HUDEP-2 (cell line): Measurements from ENCODE around the gene POLD4.

ENCODE experiments used
- DNase-seq, 76 experiments: peaks; one replicate each; lab custom pipeline; 2025; ENCODE audit not compliant: unreplicated experiment in 76 of 76; lab: John Stamatoyannopoulos, UW

POLD4 gene

GRCh38 chr11:67355023-67355793, 1.9 kb upstream of the POLD4 start:
- DNase-seq = no peak

GRCh38 chr11:67354075-67355022, 1.0 kb upstream of the POLD4 start:
- DNase-seq = peak in 27 of 76 experiments; percentile 5 to 61 (median 31)

GRCh38 chr11:67352546-67353316, 615 bp downstream of the POLD4 start:
- DNase-seq = peak in 12 of 76 experiments; percentile 33 to 60 (median 54)

DNA sequence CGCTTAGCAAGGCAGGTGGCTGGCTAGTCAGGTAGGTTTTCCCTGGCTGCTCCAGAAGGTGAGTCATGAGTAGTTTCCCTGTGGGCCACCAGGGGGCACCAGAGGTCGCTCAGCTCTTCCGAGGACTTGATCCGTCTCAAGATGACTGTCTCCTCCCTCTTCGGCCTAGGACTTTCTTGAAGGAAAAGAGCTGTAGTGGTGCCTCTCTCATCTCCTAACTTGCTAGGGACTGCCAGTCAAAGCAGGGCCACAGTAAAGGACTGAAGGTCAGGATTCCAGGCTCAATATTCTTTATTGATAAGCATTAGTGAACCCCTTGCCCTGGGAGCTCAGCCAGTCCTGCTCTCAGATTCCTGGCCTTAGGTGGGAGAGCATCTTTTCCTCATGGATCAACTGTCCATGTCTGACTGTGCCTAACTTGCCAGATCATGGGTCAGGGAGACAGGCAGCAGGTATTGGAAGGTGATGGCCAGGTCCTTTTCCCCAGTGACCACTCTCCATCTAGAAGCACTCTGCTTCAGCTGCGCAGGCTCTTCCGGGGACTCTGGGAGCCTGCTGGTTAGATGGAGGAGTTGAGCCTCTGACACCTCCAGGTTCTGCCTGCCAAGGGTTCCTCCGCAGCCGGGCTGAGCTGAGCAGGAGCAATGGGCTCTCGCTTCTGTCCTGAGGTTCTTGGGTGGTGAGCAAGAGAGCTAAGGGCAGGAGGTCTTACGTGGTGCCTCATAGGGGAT, 1.9 kb downstream of the POLD4 start:
- peak in 43 of 76 experiments; percentile 5 to 55 (median 29) for DNase-seq

GRCh38 chr11:67349928-67350465, 3.3 kb downstream of the POLD4 start:
- no peak for DNase-seq

GRCh38 chr11:67349457-67349856, 3.9 kb downstream of the POLD4 start:
- no peak for DNase-seq

- no peak for DNase-seq
Measured at GRCh38 chr11:67349036-67349435, 4.3 kb downstream of the POLD4 start.

DNA sequence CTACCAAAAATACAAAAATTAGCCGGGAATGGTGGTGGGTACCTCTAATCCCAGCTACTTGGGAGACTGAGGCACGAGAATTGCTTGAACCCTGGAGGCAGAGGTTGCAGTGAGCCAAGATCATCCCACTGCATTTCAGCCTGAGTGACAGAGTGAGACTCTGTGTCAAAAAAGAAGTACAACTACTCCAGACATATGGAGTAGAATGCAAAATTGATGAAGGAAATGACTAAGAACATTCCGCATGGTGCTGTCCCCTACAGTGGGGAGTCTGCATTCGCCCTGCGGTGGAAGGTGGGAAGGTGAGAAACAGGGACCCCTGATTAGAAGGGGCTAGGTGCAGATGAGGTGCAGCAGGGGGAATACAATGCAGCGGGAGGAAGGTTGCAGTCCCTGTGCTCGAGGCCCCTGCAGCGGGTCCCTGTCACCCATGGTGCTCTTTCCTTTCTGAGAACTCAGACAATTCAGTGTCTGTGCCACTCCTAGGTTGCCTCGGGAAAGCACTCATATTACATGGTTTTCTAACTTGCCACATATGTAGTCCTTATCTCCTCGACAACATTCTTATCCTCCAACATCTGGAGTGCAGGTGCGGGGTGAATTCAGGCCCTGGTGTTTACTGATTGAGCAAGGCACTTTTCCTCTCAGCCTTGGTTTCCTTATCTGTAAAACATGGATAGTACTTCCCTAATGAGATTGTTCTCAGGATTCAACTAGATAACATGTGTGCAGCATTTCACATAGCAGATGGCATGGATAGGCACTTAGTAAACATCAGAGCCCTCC, 5.2 kb downstream of the POLD4 start:
- peak in 23 of 76 experiments; percentile 6 to 63 (median 29) for DNase-seq

- peak in 3 of 76 experiments; percentile 10 to 23 (median 20) for DNase-seq
Measured at GRCh38 chr11:67345920-67346819, 7.2 kb downstream of the POLD4 start.

DNA sequence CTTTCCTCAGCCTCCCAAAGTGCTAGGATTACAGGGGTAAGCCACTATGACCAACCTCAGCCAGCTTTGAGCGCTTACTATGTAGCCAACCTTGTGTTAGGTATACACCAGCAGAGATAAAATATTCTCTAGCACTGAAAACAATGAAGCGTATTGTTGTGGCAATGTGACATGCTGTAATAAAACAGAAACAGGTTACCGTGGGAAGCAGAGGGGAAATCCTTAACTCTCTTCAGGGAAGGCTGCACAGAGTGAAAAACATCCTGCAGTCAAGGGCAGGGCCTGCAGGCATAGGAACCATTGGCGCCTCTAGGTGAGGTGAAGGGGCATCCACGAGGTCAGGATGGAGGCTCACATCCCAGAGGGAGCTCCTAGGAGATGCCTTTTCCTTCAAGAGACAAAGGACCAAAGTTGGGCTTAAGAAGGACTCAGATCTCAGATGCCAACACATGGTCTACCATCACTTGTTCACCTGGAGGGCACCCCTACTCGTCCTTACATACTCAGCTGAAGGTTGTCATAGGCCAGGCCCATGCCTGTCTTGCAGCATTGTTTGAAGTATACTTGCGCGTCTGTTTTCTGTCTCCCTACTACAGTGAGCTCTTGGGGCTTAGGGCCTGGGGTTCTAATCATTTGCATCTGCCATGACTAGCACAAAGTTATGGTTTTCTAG, 8.0 kb downstream of the POLD4 start:
- no peak for DNase-seq

DNA sequence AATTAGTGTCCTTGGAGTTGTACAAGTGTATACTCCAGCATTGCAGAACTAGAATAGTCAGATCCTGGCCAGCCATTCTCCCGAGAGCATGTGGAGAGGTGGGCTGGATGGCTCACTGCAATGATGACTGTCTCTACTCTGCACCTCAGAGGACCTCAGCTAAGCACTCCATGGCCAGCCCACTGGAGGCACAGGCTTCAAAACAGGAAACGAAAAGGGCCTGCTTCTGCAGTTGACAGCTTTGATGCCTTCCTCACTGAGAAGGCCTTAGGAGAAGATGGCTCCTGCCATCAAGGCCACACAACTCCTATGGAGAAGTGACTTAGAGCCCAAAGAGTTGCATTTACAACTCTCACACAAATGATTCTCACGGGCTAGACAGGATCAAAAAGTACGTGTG, 9.1 kb downstream of the POLD4 start:
- no peak for DNase-seq

GRCh38 chr11:67337257-67337656, 16.1 kb downstream of the POLD4 start:
- no peak for DNase-seq

DNA sequence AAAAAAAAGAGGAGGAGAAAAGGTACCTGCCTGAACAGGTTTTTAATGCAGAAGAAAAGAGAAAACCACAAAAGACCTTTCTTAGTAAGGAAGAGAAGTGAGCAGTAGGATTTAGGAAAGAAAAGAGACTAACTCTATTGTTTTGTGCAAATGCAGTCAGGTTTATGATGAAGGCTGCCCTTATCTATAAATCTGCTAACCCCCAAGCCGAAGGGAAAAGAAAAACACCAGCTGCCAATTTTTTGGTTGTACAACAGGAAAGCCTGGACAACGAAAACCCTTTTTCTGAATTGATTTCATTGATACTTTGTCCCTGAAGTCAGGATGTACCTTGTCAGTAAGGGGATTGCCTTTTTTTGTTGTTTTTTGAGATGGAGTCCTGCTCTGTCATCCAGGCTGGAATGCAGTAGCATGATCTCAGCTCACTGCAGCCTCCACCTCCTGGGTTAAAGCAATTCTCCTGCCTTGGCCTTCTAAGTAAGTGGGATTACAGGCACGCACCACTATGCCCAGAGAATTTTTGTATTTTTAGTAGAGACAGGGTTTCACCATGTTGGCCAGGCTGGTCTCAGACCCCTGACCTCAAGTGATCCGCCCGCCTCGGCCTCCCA, 21.2 kb downstream of the POLD4 start:
- no peak for DNase-seq

DNA sequence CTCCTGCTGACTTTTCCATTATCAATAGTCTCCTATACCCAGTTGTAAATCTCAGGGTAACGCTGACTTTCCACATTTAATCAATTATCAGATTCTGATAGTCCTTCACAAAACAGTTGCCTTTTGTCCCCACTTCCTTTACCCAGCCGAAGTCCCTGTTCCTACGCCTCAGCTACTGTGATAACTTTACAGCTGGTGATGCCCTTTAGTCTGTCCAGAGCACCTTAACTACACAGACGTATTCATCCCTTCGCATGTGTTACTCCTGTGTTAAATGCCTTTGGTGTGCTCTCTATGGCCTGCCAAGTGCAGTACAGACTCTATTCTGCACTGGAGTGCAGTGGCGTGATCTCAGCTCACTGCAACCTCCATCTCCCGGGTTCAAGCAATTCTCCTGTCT, 29.8 kb downstream of the POLD4 start:
- no peak for DNase-seq

DNA sequence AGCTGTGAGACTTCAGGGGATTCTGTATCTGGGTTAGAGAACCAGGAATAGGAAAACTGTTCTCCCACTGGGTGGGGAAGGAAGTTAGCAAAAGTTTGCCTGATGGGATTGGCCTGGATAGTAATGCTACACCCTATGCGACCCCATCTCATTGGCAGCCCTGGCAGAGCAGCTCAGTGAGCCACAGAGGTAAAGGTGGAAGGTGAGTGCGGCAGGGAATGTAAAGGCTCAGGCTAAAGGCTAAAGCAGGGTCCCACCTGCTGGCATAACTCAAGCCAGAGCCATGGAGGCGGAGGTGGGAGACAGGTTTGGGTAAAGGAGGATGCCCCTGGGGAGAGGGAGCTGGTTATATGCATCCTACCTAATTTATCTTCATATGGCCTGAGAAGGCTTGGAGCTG, 31.3 kb downstream of the POLD4 start:
- no peak for DNase-seq

- peak in 1 of 76 experiments; percentile 16 for DNase-seq
Measured at GRCh38 chr11:67321313-67321871, 32.0 kb downstream of the POLD4 start.

DNA sequence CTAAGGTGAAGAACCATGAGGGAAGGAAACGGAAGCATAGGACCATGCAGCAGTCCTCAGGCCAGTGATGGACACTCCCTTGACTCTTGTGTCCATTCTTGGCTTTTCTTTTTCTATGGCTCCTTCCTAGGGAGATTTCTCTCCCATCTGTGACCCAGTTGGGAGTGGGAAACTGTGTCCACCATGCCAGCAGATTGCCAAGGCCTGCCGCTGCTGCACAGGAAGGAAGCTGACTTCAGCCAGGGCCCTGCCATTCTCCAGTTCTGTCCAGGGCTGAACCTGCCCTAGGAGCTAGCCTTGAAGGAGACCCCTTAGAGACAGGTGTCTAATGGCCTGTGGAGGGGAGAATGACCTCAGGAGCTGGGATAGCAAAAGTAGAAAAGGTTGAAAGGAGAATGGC, 32.7 kb downstream of the POLD4 start:
- no peak for DNase-seq
